ENCODE results near the gene CSK.

- TF ChIP-seq CTCF (IDR thresholded peaks at IDR 0.05; ENCODE audit: low read depth, low read length, poor library complexity, severe bottlenecking) (no peak), EZH2phosphoT487 (IDR thresholded peaks at IDR 0.05; ENCODE audit: borderline replicate concordance, low read length) (no peak)
These were observed 7.3 kb downstream of the CSK start for GRCh38 chr15:74789171-74789631.

All from DOHH2 (cell line).